Measurements from ENCODE around the gene TSKU.

DNA sequence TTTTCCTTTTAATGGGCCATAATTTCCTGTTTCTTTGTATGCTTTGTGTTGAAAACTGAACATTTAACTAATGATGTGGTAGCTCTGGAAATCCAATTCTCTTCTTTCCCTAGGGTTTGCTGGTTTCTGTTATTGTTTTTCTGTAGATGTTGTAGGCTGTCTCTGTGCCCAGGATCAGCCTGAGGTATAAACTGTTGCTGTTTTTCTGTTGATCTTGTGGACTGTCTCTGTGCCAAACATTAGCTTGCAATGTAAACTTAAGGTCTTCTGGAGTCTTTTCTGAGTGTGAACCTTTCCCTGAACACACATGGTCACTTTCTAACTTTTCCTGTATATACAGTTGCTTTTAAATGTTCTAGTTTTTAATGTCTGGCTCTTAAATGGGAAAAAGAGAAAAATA is 5.9 kb upstream of the TSKU start:
- TF ChIP-seq, protein P1, sequence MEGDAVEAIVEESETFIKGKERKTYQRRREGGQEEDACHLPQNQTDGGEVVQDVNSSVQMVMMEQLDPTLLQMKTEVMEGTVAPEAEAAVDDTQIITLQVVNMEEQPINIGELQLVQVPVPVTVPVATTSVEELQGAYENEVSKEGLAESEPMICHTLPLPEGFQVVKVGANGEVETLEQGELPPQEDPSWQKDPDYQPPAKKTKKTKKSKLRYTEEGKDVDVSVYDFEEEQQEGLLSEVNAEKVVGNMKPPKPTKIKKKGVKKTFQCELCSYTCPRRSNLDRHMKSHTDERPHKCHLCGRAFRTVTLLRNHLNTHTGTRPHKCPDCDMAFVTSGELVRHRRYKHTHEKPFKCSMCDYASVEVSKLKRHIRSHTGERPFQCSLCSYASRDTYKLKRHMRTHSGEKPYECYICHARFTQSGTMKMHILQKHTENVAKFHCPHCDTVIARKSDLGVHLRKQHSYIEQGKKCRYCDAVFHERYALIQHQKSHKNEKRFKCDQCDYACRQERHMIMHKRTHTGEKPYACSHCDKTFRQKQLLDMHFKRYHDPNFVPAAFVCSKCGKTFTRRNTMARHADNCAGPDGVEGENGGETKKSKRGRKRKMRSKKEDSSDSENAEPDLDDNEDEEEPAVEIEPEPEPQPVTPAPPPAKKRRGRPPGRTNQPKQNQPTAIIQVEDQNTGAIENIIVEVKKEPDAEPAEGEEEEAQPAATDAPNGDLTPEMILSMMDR (conservative IDR thresholded peaks at IDR 0.05): no peak
- no peak for TF ChIP-seq EZH2 (IDR thresholded peaks at IDR 0.05; ENCODE audit: low read depth)
